AG08396 (cell line): ENCODE measurements around the gene KIF5B.

Source experiments
- DNase-seq: peaks from one replicate; pipeline ENCODE4 v3.0.0; 2012; ENCODE audit warnings: low spot score, mixed read lengths

KIF5B gene

GRCh38 chr10:31961277-31962074 lies 94.7 kb downstream of the KIF5B start:
- DNase-seq, result no peak

- DNase-seq, result no peak
Measured at GRCh38 chr10:31959461-31960173, 96.6 kb downstream of the KIF5B start.
